AG09309 (cell line): ENCODE data around the gene AHNAK2.
"Not testable (repeated sequence)": the region's sequence is repeated elsewhere in the genome, so short reads cannot be mapped to it uniquely, and the experiment has no call there.

Experiments used
- DNase-seq: peaks from one replicate; pipeline ENCODE4 v3.0.0-alpha.2; 2010; ENCODE audit warnings: low read depth
- H3K4me3 ChIP-seq: 2 replicates; pipeline ENCODE4 v1.5.1; 2011; ENCODE audit warnings: mild to moderate bottlenecking, low read depth, low read length, moderate library complexity; ENCODE audit not compliant: control insufficient read depth
- CTCF ChIP-seq: IDR thresholded peaks from 2 replicates; pipeline ENCODE4 v1.5.1; 2011; ENCODE audit warnings: mild to moderate bottlenecking, low read depth, low read length, inconsistent platforms; ENCODE audit not compliant: insufficient read depth, control insufficient read depth; ENCODE audit errors: missing control alignments

AHNAK2 gene

GRCh38 chr14:104913435-104913834 lies 64.7 kb downstream of the AHNAK2 start:
- TF ChIP-seq CTCF: no peak
- DNase-seq: no peak
- no peak overlapping the region for H3K4me3 ChIP-seq

- no peak overlapping the region for H3K4me3 ChIP-seq
- TF ChIP-seq CTCF: no peak
- DNase-seq: no peak
Observed at GRCh38 chr14:104912053-104912452, 66.1 kb downstream of the AHNAK2 start.

GRCh38 chr14:104908303-104908702 lies 69.9 kb downstream of the AHNAK2 start:
- TF ChIP-seq CTCF: no peak
- no peak for DNase-seq
- no peak overlapping the region for H3K4me3 ChIP-seq

GRCh38 chr14:104905579-104905933 lies 72.6 kb downstream of the AHNAK2 start:
- not testable (repeated sequence) for H3K4me3 ChIP-seq, DNase-seq

GRCh38 chr14:104904650-104905578 lies 73.3 kb downstream of the AHNAK2 start:
- DNase-seq, H3K4me3 ChIP-seq: not testable (repeated sequence)

GRCh38 chr14:104903990-104904389 lies 74.2 kb downstream of the AHNAK2 start:
- no peak overlapping the region for H3K4me3 ChIP-seq
- no peak for TF ChIP-seq CTCF
- DNase-seq: no peak

GRCh38 chr14:104900639-104901512 lies 77.3 kb downstream of the AHNAK2 start:
- TF ChIP-seq CTCF: no peak
- DNase-seq: no peak

More at GRCh38 chr14:104900639-104901512, 77.3 kb downstream of the AHNAK2 start:
- no peak overlapping the region for H3K4me3 ChIP-seq
